MM.1S (cell line): Measurements from ENCODE around the gene SH3RF3.

Experiments
- CTCF ChIP-seq: fragments of 300-600 bp; sonication (generic); IDR thresholded peaks from 2 replicates; pipeline ENCODE4 v1.5.1; 2016; ENCODE audit warnings: antibody characterized with exemption, low read length, mixed read lengths
- EZH2phosphoT487 ChIP-seq: fragments of 300-600 bp; sonication (generic); IDR thresholded peaks from 2 replicates; pipeline ENCODE4 v1.6.1; 2018; ENCODE audit warnings: antibody characterized with exemption, low read length

GRCh38 chr2:109435066-109435690 lies 306.2 kb downstream of the SH3RF3 start:
- TF ChIP-seq EZH2phosphoT487: no peak
- TF ChIP-seq CTCF: no peak
